Measurements from ENCODE around the gene LIMS1. TPM values are rescaled to one million over a fixed set of nuclear protein-coding genes. Genes with fewer than 3 reads are reported as not detected.
"Not testable (repeated sequence)": the region's sequence is repeated elsewhere in the genome, so short reads cannot be mapped to it uniquely, and the experiment has no call there.

Gene LIMS1
- total RNA-seq, 1 donor = 129 TPM

DNA sequence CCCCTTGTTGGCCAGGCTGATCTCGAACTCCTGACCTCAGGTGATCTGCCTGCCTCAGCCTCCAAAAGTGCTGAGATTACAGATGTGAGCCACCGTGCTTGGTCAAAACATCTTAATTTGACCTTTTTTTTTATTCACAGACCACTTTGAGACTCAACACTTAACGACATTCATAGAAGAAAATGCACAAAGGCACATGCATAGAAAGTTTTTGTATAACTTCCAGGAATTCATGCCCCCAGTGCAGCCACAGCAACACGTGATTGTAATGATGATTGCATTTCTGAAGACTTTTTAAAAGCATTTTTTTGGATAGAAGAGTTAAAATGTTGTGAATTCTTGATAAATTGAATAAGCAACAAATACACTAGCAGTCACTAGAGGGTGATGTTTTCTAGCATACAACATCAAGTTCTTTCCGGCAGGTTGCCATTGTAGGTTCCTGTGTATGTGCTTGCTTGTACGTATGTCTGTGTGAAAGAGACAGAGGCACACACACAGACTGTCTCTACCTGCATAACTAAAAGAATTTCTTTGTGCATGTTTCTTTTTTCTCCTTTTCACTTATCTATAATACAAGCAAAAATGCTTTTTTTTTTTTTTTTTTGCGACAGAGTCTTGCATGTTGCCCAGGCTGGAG is 63.0 kb downstream of the LIMS1 start:
- H3K27ac ChIP-seq (ENCODE audit: low read depth, low read length) = peak overlapping the region; percentile 63

DNA sequence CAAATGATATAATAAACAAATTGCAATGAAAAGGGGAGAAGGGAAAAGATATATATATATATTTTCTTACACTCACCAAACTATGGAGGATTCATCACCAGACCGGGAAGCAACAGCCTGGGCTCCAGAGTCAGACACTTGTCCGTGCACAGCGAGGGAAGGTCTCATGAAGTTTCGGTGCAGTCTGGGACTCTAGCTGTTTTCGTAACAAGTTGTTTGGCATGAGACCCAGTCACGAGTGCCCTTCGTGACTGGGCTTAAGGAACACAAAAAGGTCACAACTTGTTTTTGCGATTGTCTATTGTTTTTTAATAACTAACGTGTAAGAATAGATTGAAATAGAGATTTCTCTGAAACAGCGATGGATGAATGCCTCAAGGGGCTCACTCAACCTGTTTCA is 66.9 kb downstream of the LIMS1 start:
- Histone ChIP-seq H3K79me2 (ENCODE audit: insufficient read depth, low read length) (peaks cover 62% of the 10 kb centered on the region), H4K20me1 (ENCODE audit: insufficient read depth, low read length) (peaks cover 17% of the 10 kb centered on the region), H3K4me1 (ENCODE audit: insufficient read depth, low read length) (peaks cover 15% of the 10 kb centered on the region)
- DNase-seq (ENCODE audit: insufficient read length, low spot score, missing footprints); H3K27ac ChIP-seq (ENCODE audit: low read depth, low read length); H3K4me2 ChIP-seq (ENCODE audit: insufficient read depth, low read length); H3K36me3 ChIP-seq (ENCODE audit: insufficient read depth, low read length); H2AFZ ChIP-seq (ENCODE audit: low read length); H3K4me3 ChIP-seq (ENCODE audit: insufficient read depth, low read length); H3K9me3 ChIP-seq (ENCODE audit: low read depth, low read length); H3K27me3 ChIP-seq (ENCODE audit: insufficient read depth, low read length): not testable (repeated sequence)

More for the DNA sequence above, 63.0 kb downstream of the LIMS1 start:
- Histone ChIP-seq H3K79me2 (ENCODE audit: insufficient read depth, low read length) (peaks cover 35% of the 10 kb centered on the region), H3K4me1 (ENCODE audit: insufficient read depth, low read length) (peaks cover 34% of the 10 kb centered on the region)
- not testable (repeated sequence) for H3K9me3 ChIP-seq (ENCODE audit: low read depth, low read length); H3K27me3 ChIP-seq (ENCODE audit: insufficient read depth, low read length); H3K4me2 ChIP-seq (ENCODE audit: insufficient read depth, low read length); H3K36me3 ChIP-seq (ENCODE audit: insufficient read depth, low read length); H2AFZ ChIP-seq (ENCODE audit: low read length); DNase-seq (ENCODE audit: insufficient read length, low spot score, missing footprints); H4K20me1 ChIP-seq (ENCODE audit: insufficient read depth, low read length); H3K4me3 ChIP-seq (ENCODE audit: insufficient read depth, low read length)

DNA sequence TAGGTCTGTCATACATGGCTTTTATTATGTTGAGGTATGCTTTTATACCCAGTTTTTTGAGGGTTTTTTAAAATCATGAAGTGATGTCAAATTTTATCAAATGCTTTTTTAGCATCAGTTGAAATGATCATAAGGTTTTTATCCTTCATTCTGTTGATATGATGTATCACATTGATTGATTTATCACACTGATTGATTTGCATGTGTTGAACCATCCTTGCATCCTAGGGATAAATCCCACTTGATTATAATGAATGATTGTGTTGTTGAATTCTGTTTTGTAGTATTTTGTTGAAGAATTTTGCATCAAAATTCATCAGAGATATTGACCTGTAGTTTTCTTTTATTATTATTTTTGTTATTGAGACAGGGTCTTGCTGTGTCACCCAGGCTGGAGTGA is 68.2 kb downstream of the LIMS1 start:
- Histone ChIP-seq H3K36me3 (ENCODE audit: insufficient read depth, low read length) (no peaks in the 10 kb centered on the region), H3K27me3 (ENCODE audit: insufficient read depth, low read length) (no peaks in the 10 kb centered on the region), H3K4me1 (ENCODE audit: insufficient read depth, low read length) (peaks cover 15% of the 10 kb centered on the region), H4K20me1 (ENCODE audit: insufficient read depth, low read length) (peaks cover 17% of the 10 kb centered on the region), H3K27ac (ENCODE audit: low read depth, low read length) (no peak overlapping the region), H3K9me3 (ENCODE audit: low read depth, low read length) (no peaks in the 10 kb centered on the region), H3K79me2 (ENCODE audit: insufficient read depth, low read length) (peaks cover 74% of the 10 kb centered on the region), H3K4me2 (ENCODE audit: insufficient read depth, low read length) (no peak overlapping the region), H2AFZ (ENCODE audit: low read length) (no peak overlapping the region), H3K4me3 (ENCODE audit: insufficient read depth, low read length) (no peak overlapping the region)
- TF ChIP-seq, protein P1, sequence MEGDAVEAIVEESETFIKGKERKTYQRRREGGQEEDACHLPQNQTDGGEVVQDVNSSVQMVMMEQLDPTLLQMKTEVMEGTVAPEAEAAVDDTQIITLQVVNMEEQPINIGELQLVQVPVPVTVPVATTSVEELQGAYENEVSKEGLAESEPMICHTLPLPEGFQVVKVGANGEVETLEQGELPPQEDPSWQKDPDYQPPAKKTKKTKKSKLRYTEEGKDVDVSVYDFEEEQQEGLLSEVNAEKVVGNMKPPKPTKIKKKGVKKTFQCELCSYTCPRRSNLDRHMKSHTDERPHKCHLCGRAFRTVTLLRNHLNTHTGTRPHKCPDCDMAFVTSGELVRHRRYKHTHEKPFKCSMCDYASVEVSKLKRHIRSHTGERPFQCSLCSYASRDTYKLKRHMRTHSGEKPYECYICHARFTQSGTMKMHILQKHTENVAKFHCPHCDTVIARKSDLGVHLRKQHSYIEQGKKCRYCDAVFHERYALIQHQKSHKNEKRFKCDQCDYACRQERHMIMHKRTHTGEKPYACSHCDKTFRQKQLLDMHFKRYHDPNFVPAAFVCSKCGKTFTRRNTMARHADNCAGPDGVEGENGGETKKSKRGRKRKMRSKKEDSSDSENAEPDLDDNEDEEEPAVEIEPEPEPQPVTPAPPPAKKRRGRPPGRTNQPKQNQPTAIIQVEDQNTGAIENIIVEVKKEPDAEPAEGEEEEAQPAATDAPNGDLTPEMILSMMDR (IDR thresholded peaks at IDR 0.05; ENCODE audit: extremely low read depth, low read depth, low read length) = no peak
- DNase-seq (ENCODE audit: insufficient read length, low spot score, missing footprints) = no peak

GRCh38 chr2:108604196-108604595 is 69.9 kb downstream of the LIMS1 start:
- H2AFZ ChIP-seq (ENCODE audit: low read length) = no peak overlapping the region
- H3K27ac ChIP-seq (ENCODE audit: low read depth, low read length) = peak overlapping the region; percentile 65
- no peaks in the 10 kb centered on the region for H3K9me3 ChIP-seq (ENCODE audit: low read depth, low read length)
- TF ChIP-seq, protein P1 (IDR thresholded peaks at IDR 0.05; ENCODE audit: extremely low read depth, low read depth, low read length) = no peak
- H3K36me3 ChIP-seq (ENCODE audit: insufficient read depth, low read length) = peaks cover 2% of the 10 kb centered on the region
- peaks cover 20% of the 10 kb centered on the region for H4K20me1 ChIP-seq (ENCODE audit: insufficient read depth, low read length)
- no peak overlapping the region for H3K4me3 ChIP-seq (ENCODE audit: insufficient read depth, low read length)
- no peak for DNase-seq (ENCODE audit: insufficient read length, low spot score, missing footprints)
- peak overlapping the region; percentile 64 for H3K4me2 ChIP-seq (ENCODE audit: insufficient read depth, low read length)
- peaks cover 81% of the 10 kb centered on the region for H3K79me2 ChIP-seq (ENCODE audit: insufficient read depth, low read length)
- peaks cover 15% of the 10 kb centered on the region for H3K4me1 ChIP-seq (ENCODE audit: insufficient read depth, low read length)
- no peaks in the 10 kb centered on the region for H3K27me3 ChIP-seq (ENCODE audit: insufficient read depth, low read length)

DNA sequence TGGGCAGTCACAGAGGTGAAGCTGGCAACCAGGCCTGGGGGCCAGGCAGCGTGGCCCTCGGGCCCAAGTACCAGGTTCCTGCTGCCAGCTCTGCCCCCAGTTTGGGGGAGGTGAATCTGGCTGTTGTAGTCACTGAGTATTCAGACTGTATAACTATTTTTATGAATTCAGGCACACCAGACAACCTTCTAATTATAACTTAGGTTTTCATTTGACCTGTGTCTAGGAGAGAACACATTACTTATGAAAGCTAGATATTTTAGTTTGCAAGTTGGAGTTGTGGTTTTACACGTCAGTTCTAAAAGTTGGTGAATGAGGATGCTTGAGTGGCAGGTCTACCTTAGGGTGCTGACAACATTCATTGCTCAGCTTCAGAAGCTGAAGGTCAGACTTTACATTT is 71.7 kb downstream of the LIMS1 start:
- Histone ChIP-seq H3K4me2 (ENCODE audit: insufficient read depth, low read length) (no peak overlapping the region), H3K9me3 (ENCODE audit: low read depth, low read length) (no peaks in the 10 kb centered on the region), H4K20me1 (ENCODE audit: insufficient read depth, low read length) (peaks cover 20% of the 10 kb centered on the region), H3K27ac (ENCODE audit: low read depth, low read length) (peak overlapping the region; percentile 33), H3K4me3 (ENCODE audit: insufficient read depth, low read length) (no peak overlapping the region), H2AFZ (ENCODE audit: low read length) (no peak overlapping the region), H3K36me3 (ENCODE audit: insufficient read depth, low read length) (peaks cover 6% of the 10 kb centered on the region), H3K27me3 (ENCODE audit: insufficient read depth, low read length) (no peaks in the 10 kb centered on the region), H3K79me2 (ENCODE audit: insufficient read depth, low read length) (peaks cover 83% of the 10 kb centered on the region), H3K4me1 (ENCODE audit: insufficient read depth, low read length) (peaks cover 15% of the 10 kb centered on the region)
- no peak for DNase-seq (ENCODE audit: insufficient read length, low spot score, missing footprints)
- TF ChIP-seq, protein P1 (IDR thresholded peaks at IDR 0.05; ENCODE audit: extremely low read depth, low read depth, low read length) = no peak

Data from osteoblast (primary cell).